ENCODE data around the gene PCIF1. TPM values are rescaled to one million over a fixed set of nuclear protein-coding genes. Genes with fewer than 3 reads are reported as not detected.

Gene PCIF1
- total and polyA plus RNA-seq, 9 of the 15 experiments (the other 6 are each of a cell fraction or from before 2014, with no cell fraction given): 5.8 to 29.4 (median 11.3) TPM

DNA sequence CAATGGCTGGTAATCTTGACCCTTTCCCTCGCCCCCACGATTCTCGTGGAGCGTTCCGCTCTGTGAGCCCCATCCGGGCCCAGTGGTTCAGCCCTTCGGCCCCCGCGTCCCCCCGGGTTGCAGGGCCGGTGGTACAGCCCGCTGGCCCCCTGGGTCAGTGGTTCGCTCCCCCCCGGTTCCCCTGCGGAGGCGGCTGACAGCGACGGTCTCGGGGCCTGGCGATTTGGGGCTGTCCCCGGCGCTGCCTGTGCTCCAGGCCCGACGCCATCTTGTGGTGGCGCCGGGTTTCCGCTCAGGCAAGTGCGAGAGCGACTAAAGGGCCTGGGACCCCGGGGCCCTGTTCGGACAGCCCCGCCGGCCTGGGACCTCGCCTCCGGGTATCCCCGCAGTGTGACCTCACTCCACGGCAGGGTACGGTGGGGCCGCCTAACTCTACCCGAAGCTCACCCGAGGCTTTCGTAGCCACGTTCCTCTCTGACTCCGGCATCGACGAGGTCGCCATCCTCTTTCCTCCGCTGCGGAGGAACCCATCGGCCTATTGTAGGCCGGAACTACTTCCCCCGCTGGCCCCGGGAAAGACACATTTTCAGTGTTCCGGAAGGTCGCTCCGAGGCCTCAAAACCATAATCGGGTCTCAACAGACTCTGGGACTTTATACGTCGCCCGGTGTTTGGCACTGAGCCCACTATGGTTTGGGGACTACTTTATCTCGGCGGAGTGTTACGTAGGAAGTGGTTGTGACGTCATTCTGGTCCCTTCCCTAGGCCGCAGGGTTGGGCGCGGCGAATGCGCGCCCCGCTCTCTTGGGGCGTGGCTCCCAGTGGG lies 37.4 kb downstream of the PCIF1 start, which contains the start of gene ZNF335 (continued):
- no peak for TF ChIP-seq CBX8 (IDR thresholded peaks at IDR 0.05; ENCODE audit: borderline replicate concordance, extremely low read depth, low read depth, low read length, poor library complexity, severe bottlenecking)
- no peak for TF ChIP-seq ZNF398 (CRISPR knock-in tag; IDR thresholded peaks at IDR 0.05)
- TF ChIP-seq, protein P1, sequence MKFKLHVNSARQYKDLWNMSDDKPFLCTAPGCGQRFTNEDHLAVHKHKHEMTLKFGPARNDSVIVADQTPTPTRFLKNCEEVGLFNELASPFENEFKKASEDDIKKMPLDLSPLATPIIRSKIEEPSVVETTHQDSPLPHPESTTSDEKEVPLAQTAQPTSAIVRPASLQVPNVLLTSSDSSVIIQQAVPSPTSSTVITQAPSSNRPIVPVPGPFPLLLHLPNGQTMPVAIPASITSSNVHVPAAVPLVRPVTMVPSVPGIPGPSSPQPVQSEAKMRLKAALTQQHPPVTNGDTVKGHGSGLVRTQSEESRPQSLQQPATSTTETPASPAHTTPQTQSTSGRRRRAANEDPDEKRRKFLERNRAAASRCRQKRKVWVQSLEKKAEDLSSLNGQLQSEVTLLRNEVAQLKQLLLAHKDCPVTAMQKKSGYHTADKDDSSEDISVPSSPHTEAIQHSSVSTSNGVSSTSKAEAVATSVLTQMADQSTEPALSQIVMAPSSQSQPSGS (CRISPR knock-in tag; IDR thresholded peaks at IDR 0.05): peak; percentile 97
- TF ChIP-seq SMARCC2 (IDR thresholded peaks at IDR 0.05; ENCODE audit: low read depth): peak; percentile 54; the same call in 1 of the 2 replicates
- no peak for TF ChIP-seq RBM34 (IDR thresholded peaks at IDR 0.05; ENCODE audit: borderline replicate concordance, insufficient read depth, low read length)
- TF ChIP-seq, protein P2, sequence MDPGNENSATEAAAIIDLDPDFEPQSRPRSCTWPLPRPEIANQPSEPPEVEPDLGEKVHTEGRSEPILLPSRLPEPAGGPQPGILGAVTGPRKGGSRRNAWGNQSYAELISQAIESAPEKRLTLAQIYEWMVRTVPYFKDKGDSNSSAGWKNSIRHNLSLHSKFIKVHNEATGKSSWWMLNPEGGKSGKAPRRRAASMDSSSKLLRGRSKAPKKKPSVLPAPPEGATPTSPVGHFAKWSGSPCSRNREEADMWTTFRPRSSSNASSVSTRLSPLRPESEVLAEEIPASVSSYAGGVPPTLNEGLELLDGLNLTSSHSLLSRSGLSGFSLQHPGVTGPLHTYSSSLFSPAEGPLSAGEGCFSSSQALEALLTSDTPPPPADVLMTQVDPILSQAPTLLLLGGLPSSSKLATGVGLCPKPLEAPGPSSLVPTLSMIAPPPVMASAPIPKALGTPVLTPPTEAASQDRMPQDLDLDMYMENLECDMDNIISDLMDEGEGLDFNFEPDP (CRISPR knock-in tag; IDR thresholded peaks at IDR 0.05): peak; percentile 73; the same call in 1 of the 2 replicates
- no peak for TF ChIP-seq SMARCA5 (IDR thresholded peaks at IDR 0.05)
- TF ChIP-seq ESRRB (CRISPR knock-in tag; IDR thresholded peaks at IDR 0.05; ENCODE audit: borderline replicate concordance): no peak
- peak; percentile 98 for TF ChIP-seq DIDO1 (tag; IDR thresholded peaks at IDR 0.05; ENCODE audit: low read depth)
- peak; percentile 94 for TF ChIP-seq NCOA1 (IDR thresholded peaks at IDR 0.05; ENCODE audit: low read depth)
- TF ChIP-seq ZNF444 (CRISPR knock-in tag; IDR thresholded peaks at IDR 0.05): no peak
- no peak for TF ChIP-seq ZNF12 (CRISPR knock-in tag; IDR thresholded peaks at IDR 0.05)
- TF ChIP-seq PHF21A (IDR thresholded peaks at IDR 0.05; ENCODE audit: borderline replicate concordance, low read depth): peak; percentile 73; the same call in 1 of the 2 replicates

Measured in K562 (cell line).